ENCODE results near the gene MORN5. TPM values are rescaled to one million over a fixed set of nuclear protein-coding genes. Genes with fewer than 3 reads are reported as not detected.
A peak's percentile ranks its signal among the peaks of the same experiment; 100 is the strongest.

The MORN5 gene
- total and polyA plus RNA-seq, 2 donors from 2014 or later: 1.6 to 5.6 TPM

- TF ChIP-seq, protein P1, sequence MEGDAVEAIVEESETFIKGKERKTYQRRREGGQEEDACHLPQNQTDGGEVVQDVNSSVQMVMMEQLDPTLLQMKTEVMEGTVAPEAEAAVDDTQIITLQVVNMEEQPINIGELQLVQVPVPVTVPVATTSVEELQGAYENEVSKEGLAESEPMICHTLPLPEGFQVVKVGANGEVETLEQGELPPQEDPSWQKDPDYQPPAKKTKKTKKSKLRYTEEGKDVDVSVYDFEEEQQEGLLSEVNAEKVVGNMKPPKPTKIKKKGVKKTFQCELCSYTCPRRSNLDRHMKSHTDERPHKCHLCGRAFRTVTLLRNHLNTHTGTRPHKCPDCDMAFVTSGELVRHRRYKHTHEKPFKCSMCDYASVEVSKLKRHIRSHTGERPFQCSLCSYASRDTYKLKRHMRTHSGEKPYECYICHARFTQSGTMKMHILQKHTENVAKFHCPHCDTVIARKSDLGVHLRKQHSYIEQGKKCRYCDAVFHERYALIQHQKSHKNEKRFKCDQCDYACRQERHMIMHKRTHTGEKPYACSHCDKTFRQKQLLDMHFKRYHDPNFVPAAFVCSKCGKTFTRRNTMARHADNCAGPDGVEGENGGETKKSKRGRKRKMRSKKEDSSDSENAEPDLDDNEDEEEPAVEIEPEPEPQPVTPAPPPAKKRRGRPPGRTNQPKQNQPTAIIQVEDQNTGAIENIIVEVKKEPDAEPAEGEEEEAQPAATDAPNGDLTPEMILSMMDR (IDR thresholded peaks at IDR 0.05; ENCODE audit: borderline replicate concordance, extremely low read depth, insufficient read depth): no peak
- no peak for FAIRE-seq
- H3K4me3 ChIP-seq (ENCODE audit: low read length in 3 of 3): no peak overlapping the region
- H3K9me3 ChIP-seq (ENCODE audit: control insufficient read depth in 2 of 3, insufficient read depth in 1 of 3, low read length in 3 of 3): no peaks in the 10 kb centered on the region
- intact Hi-C loops (cut with DNase I): loop anchor here (5.0 kb wide), 1 partner anchor 231 kb away; no protein-coding TSS in a partner anchor
- peaks cover 0 to 6% (median 0%) of the 10 kb centered on the region in 3 donors for H3K4me1 ChIP-seq (ENCODE audit: control insufficient read depth in 2 of 3, insufficient read depth in 2 of 3, low read depth in 1 of 3, low read length in 3 of 3)
- H3K36me3 ChIP-seq (ENCODE audit: control insufficient read depth in 2 of 3, insufficient read depth in 3 of 3, low read length in 3 of 3): no peaks in the 10 kb centered on the region
- peak in 1 of 5 donors; percentile 75 for DNase-seq
- no peak overlapping the region for H3K9ac ChIP-seq (ENCODE audit: low read length in 3 of 3)
- H3K27ac ChIP-seq (ENCODE audit: low read depth in 2 of 2, low read length in 2 of 2): no peak overlapping the region
- peaks cover 10% of the 10 kb centered on the region for H3K27me3 ChIP-seq (ENCODE audit: control insufficient read depth, insufficient read depth, low read length)
Observed at GRCh38 chr9:122121391-122121790, 38.3 kb upstream of the MORN5 start.

DNA sequence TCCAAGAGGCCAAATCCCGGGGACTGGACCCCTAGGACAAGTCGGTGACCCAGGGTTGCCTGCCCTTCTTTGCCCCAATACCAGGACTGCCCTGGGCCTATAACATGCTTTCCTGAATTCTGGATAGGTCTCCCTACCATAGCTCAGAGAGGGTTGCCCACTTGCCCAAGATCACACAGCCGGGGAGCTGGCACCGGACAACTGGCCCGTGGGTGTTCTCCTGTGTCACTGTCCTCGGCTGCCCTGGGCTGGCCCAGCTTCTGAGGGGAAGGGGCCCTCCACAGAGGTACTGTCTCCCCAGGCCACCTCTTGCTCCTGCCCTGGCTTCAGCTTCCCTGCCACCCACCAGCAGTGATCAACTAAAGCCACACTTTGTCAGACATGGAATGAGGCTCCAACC is 37.8 kb upstream of the MORN5 start:
- no peak for FAIRE-seq

DNA sequence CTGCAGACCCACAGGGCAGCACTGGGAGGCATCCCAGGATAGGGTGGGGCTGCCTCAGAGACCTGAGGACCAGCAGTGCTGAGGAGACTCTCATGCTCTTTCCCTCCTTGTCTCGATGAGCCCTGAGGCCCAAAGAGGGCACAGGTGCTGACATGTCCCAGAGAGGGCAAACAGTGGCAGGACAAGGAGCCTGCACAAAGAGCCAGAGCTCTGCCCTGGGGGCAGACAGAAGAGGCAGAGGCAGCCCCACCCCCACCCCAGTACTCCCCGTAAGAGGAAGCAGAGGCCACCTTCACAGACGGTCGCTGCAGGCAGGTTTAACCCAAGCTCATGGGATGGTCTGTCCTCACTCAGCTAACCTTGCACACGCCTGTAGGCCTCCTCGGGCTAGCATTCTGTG is 37.2 kb upstream of the MORN5 start:
- TF ChIP-seq, protein P1 (IDR thresholded peaks at IDR 0.05; ENCODE audit: borderline replicate concordance, extremely low read depth, insufficient read depth): no peak
- Histone ChIP-seq H3K36me3 (ENCODE audit: control insufficient read depth in 2 of 3, insufficient read depth in 3 of 3, low read length in 3 of 3) (no peaks in the 10 kb centered on the region), H3K27ac (ENCODE audit: low read depth in 2 of 2, low read length in 2 of 2) (no peak overlapping the region), H3K4me1 (ENCODE audit: control insufficient read depth in 2 of 3, insufficient read depth in 2 of 3, low read depth in 1 of 3, low read length in 3 of 3) (peaks cover 0 to 8% (median 0%) of the 10 kb centered on the region in 3 donors), H3K4me3 (ENCODE audit: low read length in 3 of 3) (no peak overlapping the region), H3K9ac (ENCODE audit: low read length in 3 of 3) (no peak overlapping the region), H3K27me3 (ENCODE audit: control insufficient read depth, insufficient read depth, low read length) (peaks cover 10% of the 10 kb centered on the region), H3K9me3 (ENCODE audit: control insufficient read depth in 2 of 3, insufficient read depth in 1 of 3, low read length in 3 of 3) (no peaks in the 10 kb centered on the region)
- FAIRE-seq: no peak
- intact Hi-C loops (cut with DNase I): loop anchor here (5.0 kb wide), 1 partner anchor 230 kb away; no protein-coding TSS in a partner anchor
- DNase-seq: peak in 1 of 5 donors; percentile 44

More for the DNA sequence above, 37.8 kb upstream of the MORN5 start:
- Histone ChIP-seq H3K4me3 (ENCODE audit: low read length in 3 of 3) (no peak overlapping the region), H3K36me3 (ENCODE audit: control insufficient read depth in 2 of 3, insufficient read depth in 3 of 3, low read length in 3 of 3) (no peaks in the 10 kb centered on the region), H3K27ac (ENCODE audit: low read depth in 2 of 2, low read length in 2 of 2) (no peak overlapping the region), H3K27me3 (ENCODE audit: control insufficient read depth, insufficient read depth, low read length) (peaks cover 10% of the 10 kb centered on the region), H3K4me1 (ENCODE audit: control insufficient read depth in 2 of 3, insufficient read depth in 2 of 3, low read depth in 1 of 3, low read length in 3 of 3) (peaks cover 0 to 8% (median 0%) of the 10 kb centered on the region in 3 donors), H3K9ac (ENCODE audit: low read length in 3 of 3) (no peak overlapping the region), H3K9me3 (ENCODE audit: control insufficient read depth in 2 of 3, insufficient read depth in 1 of 3, low read length in 3 of 3) (no peaks in the 10 kb centered on the region)
- peak in 1 of 5 donors; percentile 46 for DNase-seq
- TF ChIP-seq, protein P1 (IDR thresholded peaks at IDR 0.05; ENCODE audit: borderline replicate concordance, extremely low read depth, insufficient read depth): no peak
- intact Hi-C loops (cut with DNase I): loop anchor here (5.0 kb wide), 1 partner anchor 230 kb away; no protein-coding TSS in a partner anchor

Data from kidney (tissue), 14 donors.